IPS DF 19.7 (cell line): ENCODE results near the gene TTF2.

ENCODE experiments used
- DNase-seq: peaks from one replicate; pipeline ENCODE4 v3.0.0-alpha.2; 2013; ENCODE audit warnings: low read depth, low spot score

Gene TTF2

DNA sequence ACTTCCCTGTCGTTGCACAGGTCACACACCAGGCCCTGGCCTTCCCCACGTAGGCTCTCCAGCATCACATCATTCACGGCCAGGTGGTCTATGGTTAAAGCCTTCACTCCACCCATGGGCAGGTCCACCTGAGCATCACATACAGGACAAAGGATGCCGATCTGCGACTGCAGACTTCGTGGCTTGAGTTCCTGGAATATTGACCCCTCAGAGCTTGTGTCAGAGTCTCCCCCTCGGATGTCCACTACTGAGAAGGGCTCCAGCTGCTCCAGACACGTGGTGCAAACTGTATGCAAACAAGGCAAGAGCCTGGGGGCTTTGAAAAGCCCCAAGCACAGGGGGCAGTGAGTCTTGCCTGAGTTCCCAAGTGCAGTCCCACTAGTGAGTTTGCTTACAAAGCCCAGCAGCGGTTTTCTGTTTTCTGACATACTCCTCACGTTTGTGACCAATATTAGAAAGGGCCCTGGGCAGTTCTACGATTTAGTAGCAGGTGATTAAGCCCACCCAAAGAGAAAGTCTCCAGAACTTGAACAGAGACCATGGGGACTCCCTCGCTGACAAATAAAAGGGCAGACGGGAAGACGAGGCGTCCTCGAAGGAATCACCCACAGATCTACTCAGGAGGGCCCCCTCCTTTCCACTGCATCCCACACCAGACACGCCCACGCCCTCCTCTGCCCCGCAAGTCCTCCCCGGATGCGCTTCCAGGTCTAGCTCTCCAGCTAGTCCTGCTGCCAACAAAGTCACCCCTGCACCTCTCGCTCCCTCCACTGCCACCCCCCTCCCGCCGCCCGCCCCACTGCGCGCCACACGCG lies 60.9 kb downstream of the TTF2 start:
- no peak for DNase-seq

DNA sequence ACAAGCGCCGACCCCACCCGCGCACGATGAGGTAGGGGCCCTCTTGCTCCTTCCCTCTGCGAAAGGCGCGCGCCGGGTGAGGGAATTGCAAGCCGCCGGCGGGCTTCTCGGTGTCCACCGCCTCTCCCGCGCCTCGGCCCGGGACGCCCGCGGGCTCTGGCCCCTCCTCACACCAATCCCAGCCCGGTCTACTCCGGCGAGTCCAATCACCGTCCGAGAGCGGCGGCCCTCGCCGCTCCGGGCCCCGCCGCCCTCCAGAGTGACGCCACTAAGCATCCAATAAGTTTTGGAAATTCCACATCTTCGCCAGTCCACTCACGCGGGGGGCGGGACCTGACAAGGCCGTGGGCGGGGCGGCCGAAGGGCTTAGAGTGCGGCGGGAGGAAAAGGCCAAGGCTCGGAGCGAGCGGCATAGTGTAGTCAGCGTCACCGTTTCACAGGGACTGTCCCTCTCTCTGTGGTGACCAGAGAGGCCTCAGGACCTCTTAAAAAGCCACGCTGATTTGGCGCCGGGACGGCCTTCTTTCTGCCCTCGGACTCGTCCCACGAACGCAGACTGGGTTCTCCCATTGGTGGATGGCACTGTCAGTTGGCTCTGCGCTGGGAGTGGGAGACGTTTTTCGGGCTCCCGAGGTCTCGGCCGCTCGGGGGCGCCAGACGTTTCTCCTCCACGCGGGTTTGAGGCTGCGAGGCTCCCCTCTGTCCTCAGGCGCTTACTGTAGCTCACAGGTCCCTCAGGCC lies 61.6 kb downstream of the TTF2 start, which contains the start of gene TRIM45:
TRIM45 (minus strand) TSS at position 161 of the 741 bp plus-strand sequence. CDS start 548 bp downstream, outside the sequence.
- peak; percentile 71 for DNase-seq

DNA sequence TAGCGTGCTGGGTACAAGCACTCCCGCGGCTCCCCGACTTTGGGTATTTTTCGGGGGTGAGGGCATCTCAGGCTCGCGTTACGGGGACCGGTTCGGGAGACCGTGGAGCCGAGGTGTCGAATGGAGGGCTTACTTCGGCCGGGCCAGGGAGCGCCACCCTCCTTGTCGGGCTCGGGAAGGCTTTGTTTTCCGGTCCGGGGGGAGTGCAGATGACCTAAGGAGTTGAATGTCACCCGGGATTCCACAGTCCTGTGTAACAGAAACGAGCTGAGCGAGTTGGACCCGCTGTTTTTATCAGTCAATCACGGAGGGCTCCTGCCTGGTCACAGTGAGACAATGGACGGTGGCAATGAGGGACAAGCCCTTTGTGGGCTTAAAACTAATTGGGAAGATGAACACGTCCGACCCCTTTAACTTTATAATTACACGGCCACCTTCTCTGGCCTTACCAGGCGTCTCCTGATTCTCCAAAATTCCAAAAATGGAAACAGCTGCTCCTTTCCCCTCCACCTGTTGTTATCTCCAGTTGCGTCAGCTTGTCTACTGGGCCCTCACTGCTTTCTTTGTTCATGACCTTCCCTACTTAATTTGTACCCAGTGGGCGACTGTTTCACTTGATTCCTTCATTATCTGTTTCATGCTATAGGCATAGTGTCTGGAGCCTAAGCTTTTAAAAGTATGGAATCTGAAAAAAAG lies 62.4 kb downstream of the TTF2 start:
- DNase-seq: no peak

DNA sequence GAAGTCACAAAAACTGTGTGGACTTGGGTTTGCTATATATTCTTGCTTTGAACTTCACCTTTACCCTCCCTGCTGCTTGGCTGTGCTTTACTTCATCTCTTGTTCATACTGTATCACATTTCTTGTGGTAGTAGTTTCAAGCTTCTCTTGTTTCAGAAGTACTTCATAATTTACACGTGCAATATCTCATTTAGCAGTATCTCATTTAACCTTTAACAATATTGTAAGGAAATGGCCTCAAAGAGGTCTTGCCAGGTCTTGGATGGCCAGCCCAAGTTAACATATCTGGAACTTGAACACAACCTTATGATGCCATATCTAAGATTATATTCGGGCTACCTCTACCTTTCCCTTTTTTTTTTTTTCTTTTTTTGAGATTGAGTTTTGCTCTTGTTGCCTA lies 63.1 kb downstream of the TTF2 start:
- no peak for DNase-seq

DNA sequence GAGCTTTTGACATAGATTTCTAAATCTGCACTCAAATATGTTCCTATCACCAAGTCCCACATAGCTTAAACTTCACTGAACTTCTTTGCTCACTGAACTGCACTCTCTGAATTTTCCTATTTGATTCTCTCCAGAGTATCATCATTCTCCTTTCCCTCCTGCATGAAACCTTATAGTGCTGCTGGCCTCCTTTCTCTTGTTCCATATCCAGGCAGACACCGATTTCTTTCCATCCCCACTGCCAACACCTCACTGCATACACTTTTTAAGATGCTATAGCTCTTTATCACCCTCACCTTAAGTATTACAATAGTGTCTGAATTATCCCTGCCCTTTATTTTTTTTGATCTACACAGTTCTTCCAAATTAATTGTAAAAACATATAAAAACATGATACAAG lies 64.5 kb downstream of the TTF2 start:
- DNase-seq: no peak

DNA sequence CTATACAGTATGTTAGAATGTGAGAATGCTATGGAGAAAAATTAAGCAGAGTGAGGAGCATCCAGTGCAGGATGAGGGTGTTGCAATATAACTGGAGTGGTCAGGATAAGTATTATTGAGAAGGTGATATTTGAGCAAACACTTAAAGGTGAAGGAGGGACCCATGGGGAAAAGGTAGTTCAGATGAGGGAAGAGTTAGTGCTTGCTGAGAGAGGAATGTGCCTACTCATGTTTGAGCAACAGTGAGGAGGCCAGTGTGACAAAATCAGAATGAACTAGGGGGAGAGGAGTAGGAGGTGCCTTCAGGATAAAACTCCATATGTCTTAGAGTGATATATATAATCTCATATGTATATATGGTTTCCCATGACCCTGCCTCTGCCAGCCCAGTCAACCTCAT lies 67.7 kb downstream of the TTF2 start:
- DNase-seq: no peak

DNA sequence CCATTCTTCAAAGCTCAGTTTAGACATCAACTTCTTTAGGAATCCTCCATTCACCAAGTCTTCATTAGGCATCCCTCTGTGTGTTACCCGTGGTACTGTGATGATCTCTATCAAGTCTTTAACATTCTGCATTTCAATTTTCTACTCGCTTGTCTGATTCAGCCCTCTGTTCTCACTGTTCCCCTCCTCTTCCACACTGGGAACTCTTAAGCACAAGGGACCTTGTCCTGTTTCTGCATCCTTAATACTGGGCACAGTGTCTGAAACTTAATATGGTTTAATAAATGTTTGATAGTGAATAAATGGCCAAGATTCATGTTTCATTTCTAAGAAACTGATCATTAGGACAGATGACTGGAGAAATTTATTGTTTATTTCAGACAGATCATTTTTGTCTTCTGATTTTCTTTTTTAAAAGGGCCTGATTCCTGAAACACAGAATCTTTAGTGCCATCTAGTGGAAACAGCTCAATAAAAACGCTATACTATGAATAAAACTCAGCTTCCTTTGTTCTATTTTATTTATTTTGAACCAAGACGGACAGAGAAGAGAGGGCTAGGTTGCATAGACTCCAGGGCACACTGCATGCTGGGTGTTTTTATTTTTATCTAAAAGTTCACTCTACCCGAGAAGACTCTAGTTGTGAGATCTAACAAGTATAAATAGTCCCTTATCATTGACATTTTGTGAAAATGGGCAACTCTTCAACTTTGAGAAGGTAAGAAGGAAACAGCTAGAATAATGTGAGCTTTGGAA lies 68.4 kb downstream of the TTF2 start:
- DNase-seq: no peak

DNA sequence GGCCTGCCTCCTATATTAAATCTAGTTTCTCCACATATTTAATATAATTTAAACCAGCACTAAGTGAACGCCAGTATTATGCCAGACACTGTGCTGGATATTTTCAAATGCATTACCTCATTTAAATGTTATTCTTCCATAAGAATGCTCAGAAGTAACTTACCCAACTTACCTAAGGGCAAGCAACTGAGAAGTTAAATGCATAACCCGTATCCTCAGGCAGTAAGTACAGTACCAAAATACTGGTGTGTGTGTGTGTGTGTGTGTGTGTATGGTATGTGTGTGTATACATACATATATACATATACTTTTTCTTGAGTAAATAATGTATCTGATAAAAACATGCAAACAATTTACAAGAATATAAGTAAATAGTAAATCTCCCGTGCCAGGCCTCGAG lies 70.4 kb downstream of the TTF2 start:
- DNase-seq: no peak

DNA sequence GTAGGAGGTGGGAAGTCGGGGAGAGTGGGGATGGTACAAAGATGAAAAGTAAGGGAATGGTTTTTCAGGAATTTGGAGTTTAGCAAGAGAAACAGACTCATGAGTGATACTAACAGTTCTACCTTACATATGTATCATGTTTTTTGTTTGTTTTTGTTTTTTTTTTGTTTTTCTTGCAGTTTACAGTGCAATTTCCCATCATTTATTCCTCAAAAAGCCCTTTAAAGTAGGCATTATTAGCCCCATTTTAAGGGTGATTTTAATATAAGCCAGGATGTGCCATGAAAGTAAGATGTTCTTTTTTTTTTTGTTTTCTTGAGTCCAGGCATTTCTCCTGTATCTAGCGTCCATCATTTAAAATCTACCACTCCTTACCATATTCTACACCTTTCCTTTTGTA lies 75.2 kb downstream of the TTF2 start:
- DNase-seq: no peak

DNA sequence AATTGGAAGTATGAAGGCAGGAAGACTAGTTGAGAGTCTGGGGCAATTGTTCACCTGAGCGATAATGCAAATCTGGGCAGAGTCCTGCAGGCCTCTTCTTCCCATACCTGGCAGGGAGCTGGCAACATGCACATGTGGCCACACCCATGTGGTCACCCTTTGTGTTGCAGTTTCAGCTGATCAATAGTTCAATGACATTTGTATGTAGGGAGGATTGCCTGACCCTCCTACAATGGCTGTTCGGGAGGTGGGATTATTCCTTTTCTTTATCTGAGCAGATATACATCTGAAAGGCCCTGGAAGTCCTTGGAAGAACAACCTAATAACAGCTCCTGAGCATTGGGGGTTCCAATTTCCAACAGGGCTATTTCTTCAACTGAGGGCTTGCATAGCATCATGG lies 76.6 kb downstream of the TTF2 start:
- no peak for DNase-seq

DNA sequence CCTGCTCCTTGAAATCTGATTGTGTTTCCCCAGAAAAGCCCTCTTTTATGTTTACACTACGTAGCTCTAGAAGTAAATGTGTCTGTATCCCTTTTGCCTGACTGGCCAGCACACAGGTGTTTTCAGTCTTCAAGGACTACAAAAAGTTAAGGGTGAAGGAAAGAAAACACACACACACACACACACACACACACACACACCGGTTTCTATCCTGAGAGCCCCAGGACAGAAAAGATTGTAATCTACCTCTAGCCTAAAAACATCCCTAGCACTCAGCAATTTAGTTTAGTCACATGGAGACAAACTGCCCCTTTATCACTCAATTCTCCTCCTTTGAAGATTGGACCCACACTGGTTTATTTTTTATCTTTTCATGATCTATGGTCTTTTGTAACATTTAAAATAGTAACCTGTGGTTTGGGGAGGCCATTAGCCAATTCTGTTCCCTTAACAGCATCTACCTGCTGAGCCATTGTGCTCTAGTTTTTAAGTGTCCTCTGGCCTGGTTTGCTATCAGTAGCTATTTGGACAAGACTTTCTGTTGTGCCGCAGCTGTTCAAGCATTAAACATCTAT lies 77.2 kb downstream of the TTF2 start:
- DNase-seq: no peak

DNA sequence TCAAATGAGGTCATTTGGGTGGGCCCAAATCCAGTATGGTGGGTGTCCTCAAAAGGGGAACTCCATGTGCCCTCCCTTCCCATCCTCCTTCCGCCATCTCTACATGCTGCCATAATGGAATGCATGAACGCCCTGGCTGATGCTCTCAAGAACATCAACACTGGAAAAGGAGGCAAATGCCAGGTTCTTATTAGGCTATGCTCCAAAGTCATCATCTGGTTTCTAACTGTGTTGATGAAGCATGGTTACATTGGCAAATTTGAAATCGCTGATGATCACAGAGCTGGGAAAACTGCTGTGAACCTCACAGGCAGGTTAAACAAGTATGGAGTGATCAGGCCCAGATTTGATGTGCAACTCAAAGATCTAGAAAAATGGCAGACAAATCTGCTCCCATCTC lies 78.0 kb downstream of the TTF2 start:
- no peak for DNase-seq

DNA sequence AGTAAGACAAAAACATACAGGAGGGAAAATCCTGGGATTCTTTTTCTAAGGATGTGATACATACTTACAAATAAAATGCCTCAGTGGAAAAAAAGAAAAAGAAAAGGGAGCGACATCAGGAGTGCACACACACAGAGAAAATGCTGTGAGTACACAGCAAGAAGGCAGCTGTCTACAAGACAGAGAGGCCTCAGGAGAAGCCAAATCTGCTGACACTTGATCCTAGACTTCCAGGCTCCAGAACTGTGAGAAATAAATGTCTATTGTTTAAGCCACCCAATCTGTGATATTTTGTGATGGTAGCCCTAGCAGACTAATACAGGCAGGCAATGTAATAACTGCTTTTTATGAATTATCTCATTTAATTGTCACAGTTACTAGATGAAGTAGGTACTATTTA lies 78.4 kb downstream of the TTF2 start:
- no peak for DNase-seq

DNA sequence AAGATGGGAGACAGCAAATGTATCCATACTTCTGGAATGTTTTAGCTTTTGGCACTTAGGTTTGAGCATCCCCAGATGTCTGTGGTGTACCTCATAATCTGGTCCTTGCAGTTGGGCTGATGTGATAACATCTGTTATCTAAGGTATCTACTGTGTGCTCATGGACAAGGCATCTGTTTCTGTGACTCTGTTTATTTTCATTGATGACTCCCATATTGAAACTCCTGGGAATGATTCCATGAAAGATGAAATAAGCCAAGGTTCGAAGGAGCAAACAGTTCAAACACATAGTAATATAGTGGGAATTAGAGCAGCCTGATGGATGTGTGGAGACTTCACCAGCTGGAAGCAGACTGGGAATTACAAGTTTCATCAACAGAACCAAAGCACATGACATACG lies 82.1 kb downstream of the TTF2 start:
- no peak for DNase-seq

DNA sequence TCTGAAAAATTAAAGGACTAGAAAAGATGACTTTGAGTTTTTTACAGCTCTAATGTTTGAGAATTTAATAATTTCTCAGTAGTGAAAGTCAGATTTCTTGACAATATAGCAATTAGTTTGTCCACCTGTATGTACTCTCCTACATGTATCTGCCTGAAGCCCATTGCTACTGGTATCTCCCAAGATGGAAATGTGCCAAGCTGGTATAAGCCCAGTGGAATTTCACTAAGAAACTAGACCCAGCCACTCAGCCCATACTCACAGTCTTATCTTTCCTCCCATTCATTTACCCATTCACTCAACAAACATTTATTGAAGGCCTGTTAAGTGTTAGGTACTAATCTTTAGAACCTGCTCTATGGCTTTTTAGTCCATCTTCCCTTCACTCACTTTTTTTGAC lies 83.0 kb downstream of the TTF2 start:
- no peak for DNase-seq

DNA sequence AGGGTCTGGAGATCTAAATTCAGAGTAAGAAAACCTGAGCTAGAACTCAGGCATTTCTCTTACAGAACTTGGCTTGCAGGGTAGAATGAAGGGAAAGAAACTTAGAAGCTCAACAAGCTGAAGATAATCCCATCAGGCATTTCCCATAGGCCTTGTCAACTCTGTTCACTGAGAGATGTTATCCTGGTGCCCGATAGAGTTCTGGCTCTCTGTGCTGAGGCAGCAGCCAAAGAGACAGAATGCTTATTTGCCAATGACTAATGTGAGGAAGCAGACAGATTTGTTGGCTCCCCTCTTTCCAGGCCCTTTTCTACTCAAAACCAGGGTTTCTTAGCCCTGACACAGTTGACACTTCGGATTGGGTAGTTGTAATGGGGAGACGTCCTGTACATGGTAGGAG lies 83.7 kb downstream of the TTF2 start:
- DNase-seq: no peak

DNA sequence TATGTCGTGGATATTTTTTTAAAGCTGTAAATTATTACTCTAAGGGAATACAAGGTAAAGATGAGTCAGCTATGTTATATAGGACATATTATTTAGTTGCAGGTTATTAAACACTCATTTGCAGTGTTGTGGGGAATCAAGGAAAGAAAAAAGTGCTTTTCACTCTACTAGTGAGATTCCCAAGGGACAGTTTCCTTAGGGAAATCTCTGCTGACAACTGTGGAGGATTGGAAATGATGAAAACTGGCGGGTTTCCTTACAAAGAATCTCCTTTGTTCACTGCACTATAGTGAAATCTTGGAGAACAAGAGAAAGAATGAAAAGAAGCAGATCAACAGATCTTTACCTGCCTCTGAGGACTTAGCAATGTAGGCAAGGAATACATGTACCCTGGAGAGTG lies 85.9 kb downstream of the TTF2 start:
- DNase-seq: no peak

DNA sequence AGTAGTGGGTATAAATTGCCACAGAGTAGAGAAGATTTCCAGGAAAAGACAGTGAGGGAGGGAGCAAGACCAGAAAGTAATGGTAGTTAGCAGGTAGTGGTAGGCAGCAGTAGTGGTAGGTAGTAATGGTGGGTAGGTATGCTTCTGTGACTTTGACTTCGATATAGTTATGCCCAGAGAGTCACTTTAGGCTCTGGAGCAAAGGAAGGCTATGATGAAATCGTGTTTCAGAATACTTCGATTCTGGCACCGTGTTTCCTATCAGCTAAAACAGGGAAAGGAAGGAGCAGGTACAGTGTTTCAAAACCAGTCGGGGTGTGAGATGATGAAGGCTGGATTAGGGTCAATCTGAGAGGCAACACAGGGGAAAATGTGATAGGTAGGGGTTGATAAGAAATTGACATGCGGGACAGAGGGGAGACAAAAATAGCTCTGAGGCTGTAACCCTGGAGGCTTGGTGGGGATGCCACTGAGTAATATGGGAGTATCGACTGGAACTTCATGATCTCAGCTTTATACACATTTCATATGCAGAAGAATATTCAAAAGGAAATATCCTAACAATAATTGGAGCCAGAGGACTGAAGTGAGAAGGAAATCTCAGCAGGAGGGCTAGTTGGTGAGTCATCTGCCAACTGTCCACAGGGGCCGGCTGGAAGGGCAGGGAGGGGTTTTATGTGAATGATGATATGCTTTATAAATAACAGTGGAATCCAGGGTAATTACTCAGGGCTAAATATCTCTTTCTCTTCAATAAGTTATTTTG lies 86.6 kb downstream of the TTF2 start:
- no peak for DNase-seq

DNA sequence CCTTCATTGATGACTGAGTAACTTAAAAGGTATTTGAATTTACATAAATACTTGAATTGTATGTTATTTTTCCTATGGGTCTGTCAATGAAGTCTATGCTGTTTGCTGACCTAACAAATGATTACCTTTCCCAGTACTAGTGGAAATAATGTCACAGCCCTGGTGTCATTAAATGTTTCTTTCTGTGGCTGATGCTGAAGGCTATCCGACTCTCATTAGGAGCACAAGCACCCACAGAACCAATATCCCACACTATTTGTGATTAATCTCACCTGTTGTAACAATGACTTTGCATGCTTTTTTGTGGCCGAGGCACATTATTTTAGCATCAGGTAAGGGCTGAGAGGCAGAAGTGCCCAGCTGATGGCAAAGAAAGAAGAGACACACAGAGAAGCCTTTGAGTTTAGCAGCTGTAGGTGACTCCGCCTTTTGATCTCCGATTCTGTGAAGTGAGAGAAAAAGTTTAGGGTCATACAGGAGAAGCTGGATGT lies 87.3 kb downstream of the TTF2 start:
- no peak for DNase-seq

DNA sequence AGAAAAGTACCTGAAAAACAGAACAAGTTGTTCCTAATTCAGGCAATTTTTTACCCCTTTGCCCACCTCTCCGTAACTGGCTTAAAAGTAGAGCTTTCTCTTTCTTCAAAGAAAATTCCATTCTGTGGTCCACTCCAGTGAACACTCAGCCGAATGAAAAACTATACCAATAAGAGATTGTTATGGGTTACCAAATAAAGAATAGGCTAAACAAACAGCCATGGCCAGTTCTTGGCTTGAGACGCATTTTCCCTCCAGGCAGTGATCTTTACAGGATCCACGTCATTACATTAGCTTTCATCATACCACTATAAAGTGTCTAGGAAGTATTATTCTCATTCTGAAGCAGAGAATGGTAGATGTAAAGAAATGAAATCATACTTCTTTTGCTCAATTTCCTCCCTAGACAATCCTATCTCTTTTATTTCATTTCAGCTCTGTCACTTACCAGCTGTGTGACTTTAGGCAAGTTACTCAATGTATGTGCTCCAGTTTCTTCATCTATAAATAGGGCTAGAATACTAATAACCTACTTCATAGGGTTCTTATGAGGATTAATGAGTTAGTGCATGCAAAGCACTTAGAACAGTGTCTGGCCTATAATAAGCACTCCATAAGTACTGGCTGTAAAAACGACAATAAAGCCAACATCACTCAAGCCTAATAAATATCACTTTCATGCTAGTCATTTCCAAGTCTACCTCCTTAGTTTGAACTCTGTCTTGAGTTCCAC lies 87.9 kb downstream of the TTF2 start:
- DNase-seq: no peak
